LNCAP (cell line): ENCODE results near the gene IARS1.

Experiments used
- TF ChIP-seq, protein P1 (sequence below): fragments of 450-650 bp; IDR thresholded peaks from 2 replicates; pipeline ENCODE4 v1.5.1; 2017; ENCODE audit warnings: mild to moderate bottlenecking

The IARS1 gene

GRCh38 chr9:92310562-92310961 lies 17.1 kb upstream of the IARS1 start:
- TF ChIP-seq, protein P1, sequence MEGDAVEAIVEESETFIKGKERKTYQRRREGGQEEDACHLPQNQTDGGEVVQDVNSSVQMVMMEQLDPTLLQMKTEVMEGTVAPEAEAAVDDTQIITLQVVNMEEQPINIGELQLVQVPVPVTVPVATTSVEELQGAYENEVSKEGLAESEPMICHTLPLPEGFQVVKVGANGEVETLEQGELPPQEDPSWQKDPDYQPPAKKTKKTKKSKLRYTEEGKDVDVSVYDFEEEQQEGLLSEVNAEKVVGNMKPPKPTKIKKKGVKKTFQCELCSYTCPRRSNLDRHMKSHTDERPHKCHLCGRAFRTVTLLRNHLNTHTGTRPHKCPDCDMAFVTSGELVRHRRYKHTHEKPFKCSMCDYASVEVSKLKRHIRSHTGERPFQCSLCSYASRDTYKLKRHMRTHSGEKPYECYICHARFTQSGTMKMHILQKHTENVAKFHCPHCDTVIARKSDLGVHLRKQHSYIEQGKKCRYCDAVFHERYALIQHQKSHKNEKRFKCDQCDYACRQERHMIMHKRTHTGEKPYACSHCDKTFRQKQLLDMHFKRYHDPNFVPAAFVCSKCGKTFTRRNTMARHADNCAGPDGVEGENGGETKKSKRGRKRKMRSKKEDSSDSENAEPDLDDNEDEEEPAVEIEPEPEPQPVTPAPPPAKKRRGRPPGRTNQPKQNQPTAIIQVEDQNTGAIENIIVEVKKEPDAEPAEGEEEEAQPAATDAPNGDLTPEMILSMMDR, result no peak

DNA sequence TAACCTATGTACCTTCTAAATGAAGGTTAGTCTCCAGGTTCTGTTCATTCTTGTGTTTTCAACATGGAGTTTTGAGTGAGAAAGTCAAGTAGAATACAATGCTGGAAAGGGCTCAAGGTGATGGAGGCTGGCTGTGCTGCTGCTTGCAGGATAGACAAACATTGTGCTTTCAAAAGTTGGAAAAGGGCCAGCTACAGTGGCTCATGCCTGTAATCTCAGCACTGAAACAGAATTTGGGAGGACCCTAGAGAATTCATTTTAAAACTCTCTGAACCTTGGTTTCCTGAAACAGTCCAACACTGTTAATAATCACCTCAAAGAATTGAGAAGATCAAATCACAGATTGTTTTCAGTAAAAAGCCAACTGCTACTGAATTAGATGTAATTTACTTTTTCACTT lies 15.4 kb upstream of the IARS1 start:
- TF ChIP-seq, protein P1, result no peak

DNA sequence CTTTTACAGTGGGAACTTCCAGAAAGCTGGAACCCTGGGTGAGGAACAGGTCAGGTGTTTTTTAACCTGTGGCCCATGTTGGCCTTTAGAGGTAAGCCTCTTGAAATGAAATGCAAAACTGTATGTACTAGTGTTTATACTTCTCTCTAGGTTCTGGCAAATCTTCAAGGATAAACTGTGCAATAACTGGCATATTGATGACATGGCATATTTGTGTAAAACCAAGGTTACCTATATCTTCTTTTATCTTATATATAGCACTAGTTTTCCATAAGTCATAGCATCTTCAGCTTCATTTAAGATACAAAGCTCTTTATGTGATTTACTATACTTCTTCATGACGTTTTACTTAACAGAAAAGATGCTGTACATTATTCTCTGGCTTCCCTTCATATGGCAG lies 7.4 kb upstream of the IARS1 start:
- TF ChIP-seq, protein P1, result no peak

GRCh38 chr9:92299116-92299515 lies 5.6 kb upstream of the IARS1 start:
- TF ChIP-seq, protein P1, result no peak

- TF ChIP-seq, protein P1, result no peak
Measured at GRCh38 chr9:92298036-92298435, 4.5 kb upstream of the IARS1 start.

DNA sequence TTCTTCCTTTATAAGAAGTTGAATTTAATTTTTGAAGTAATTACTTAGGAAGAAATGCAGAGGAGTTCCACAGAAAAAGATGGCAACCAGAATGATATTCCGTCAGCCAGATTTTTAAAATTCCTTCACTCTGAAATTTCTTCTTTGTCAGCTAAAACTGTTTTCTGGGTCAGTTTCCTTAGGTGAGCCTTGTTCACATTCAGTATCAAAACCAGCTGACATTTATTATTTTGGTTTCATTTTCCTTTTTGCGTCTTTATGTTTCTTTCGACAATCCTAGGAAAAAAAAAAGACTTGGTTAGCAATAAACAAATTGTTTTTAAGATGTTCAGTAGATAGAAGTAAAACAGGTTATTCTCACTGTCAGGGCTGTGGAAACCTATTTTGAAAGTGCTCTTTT lies 4.1 kb upstream of the IARS1 start:
- TF ChIP-seq, protein P1, result no peak

DNA sequence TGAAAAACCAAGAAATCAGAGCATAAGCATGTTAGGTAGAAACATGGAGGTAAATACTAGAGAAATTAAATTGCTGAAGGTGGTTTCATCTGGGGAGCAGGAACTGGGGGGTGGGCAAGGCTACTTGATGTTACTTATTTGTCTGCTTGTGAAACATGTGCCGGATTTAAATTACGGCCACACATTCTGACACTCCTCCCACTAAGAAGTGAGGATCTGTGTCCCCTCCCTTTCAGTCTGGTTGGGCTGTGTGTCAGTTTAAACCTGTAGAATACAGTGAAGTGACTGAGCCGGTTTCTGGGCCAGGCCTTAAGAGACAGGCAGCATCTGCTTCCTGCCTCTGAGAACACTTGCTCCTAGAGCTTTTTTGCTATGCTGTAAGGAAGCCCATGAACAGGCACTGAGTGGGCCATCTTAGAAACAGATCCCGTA lies 2.3 kb upstream of the IARS1 start:
- TF ChIP-seq, protein P1, result no peak

GRCh38 chr9:92295240-92295790 lies 1.8 kb upstream of the IARS1 start:
- TF ChIP-seq, protein P1, result no peak
